HepG2 (cell line): ENCODE results near the gene DGKD. TPM values are rescaled to one million over a fixed set of nuclear protein-coding genes. Genes with fewer than 3 reads are reported as not detected.

Experiments
- ATAC-seq: fragments of 200-7000 bp; cut with Tn5 transposase; 3 replicates; pipeline ENCODE4 v1.9.1; 2020; ENCODE audit warnings: mild to moderate bottlenecking, moderate library complexity
- BruUV-seq: library from RNA; stranded (reverse); fragments of 400-500 nt; replicated peaks from 2 replicates; lab custom pipeline; 2021; lab: Mats Ljungman, UMichigan
- CTCF ChIA-PET: fragments of 300-600 bp; formaldehyde crosslinking; extraction: SDS; loops from one replicate; lab custom pipeline; 2021; ENCODE audit warnings: low total read pairs, inconsistent platforms, low intra/inter-chr PET ratio; lab: Yijun Ruan, JAX
- POLR2A ChIA-PET: fragments of 350-600 bp; sonication (Branson Sonifier 250); formaldehyde crosslinking; loops from one replicate; lab custom pipeline; 2020; ENCODE audit warnings: antibody characterized with exemption, inconsistent platforms; lab: Yijun Ruan, JAX
- DNase-seq: peaks from one replicate; pipeline ENCODE4 v3.0.0-alpha.2; 2015; ENCODE audit warnings: low spot score
- FAIRE-seq: peaks from 3 replicates; lab custom pipeline; 2011; peaks lifted over from hg19 to GRCh38; lab: Jason Lieb, UNC
- H2AFZ ChIP-seq: one replicate; pipeline ENCODE4 v1.6.1; 2011; ENCODE audit warnings: low read length, inconsistent platforms
- H3K27ac ChIP-seq: fragments of 300-600 bp; 3 replicates; pipeline ENCODE4 v1.8.0; 2011; ENCODE audit warnings: mixed run types, mild to moderate bottlenecking, mixed read lengths, low read length, inconsistent platforms; ENCODE audit not compliant: insufficient read depth; ENCODE audit errors: extremely low read length
- H3K27me3 ChIP-seq, 2 experiments: fragments of 200-600 bp in 1 of 2; 2 replicates in 1 of 2; 3 replicates in 1 of 2; pipeline versions ENCODE4 v1.6.0 to v1.8.0; 2011; ENCODE audit warnings: low read length in 2 of 2, mild to moderate bottlenecking in 2 of 2, moderate library complexity in 2 of 2, inconsistent platforms in 1 of 2; ENCODE audit not compliant: insufficient read depth in 2 of 2, control insufficient read depth in 1 of 2
- H3K36me3 ChIP-seq, 2 experiments: fragments of 200-600 bp in 1 of 2; replicated peaks in 1 of 2; 2 replicates in 1 of 2; 3 replicates in 1 of 2; pipeline versions ENCODE4 v1.5.1 to v1.8.0; 2011; ENCODE audit warnings: low read length in 2 of 2, inconsistent platforms in 1 of 2; ENCODE audit not compliant: insufficient read depth in 2 of 2, control insufficient read depth in 1 of 2
- H3K4me1 ChIP-seq: 2 replicates; pipeline ENCODE4 v1.5.1; 2012; ENCODE audit warnings: low read length, inconsistent platforms; ENCODE audit not compliant: insufficient read depth
- H3K4me2 ChIP-seq: 2 replicates; pipeline ENCODE4 v1.6.0; 2011; ENCODE audit warnings: low read depth, low read length, inconsistent platforms
- H3K4me3 ChIP-seq, 3 experiments: fragments of 200-600 bp in 1 of 3; sonication (generic), shearing (Covaris generic) in 1 of 3; replicated peaks in 1 of 3; 2 replicates each; pipeline ENCODE4 v1.5.1; 2011 to 2016; ENCODE audit warnings: low read length in 3 of 3, inconsistent platforms in 2 of 3, low read depth in 2 of 3, mild to moderate bottlenecking in 2 of 3, control low read depth in 1 of 3, mixed read lengths in 1 of 3; ENCODE audit not compliant: insufficient read depth in 1 of 3
- H3K79me2 ChIP-seq: one replicate; pipeline ENCODE4 v1.6.1; 2011; ENCODE audit warnings: low read length, inconsistent platforms; ENCODE audit not compliant: insufficient read depth
- H3K9ac ChIP-seq: 2 replicates; pipeline ENCODE4 v1.6.0; 2011; ENCODE audit warnings: mild to moderate bottlenecking, low read depth, low read length, inconsistent platforms; ENCODE audit not compliant: insufficient read depth
- H3K9me3 ChIP-seq: 2 replicates; pipeline ENCODE4 v1.5.1; 2012; ENCODE audit warnings: mild to moderate bottlenecking, low read length
- H4K20me1 ChIP-seq: 2 replicates; pipeline ENCODE4 v1.6.0; 2011; ENCODE audit warnings: inconsistent platforms, mild to moderate bottlenecking, low read length, moderate library complexity; ENCODE audit not compliant: insufficient read depth
- FOXP1 ChIP-seq, 2 experiments: fragments of 450-650 bp in 1 of 2; IDR thresholded peaks; 2 replicates each; pipeline ENCODE4 v1.6.1; 2017 to 2018; ENCODE audit warnings: antibody characterized with exemption in 1 of 2
- TOPORS ChIP-seq: sonication (generic); formaldehyde crosslinking; IDR thresholded peaks from 2 replicates; pipeline ENCODE4 v1.8.0; 2023; ENCODE audit warnings: mild to moderate bottlenecking, missing genetic modification reagents
- WGBS: methylation state at CpG from one replicate; pipeline ENCODE4 v1.1.6; 2017; ENCODE audit warnings: low lambda C conversion rate; 5-methylcytosine and 5-hydroxymethylcytosine counted together
- in situ Hi-C: cut with HindIII; loops from 2 replicates; pipeline ENCODE4 v1.10.0; 2017; ENCODE audit warnings: low pct_unique_long_range_greater_than_20kb; ENCODE audit not compliant: extremely low pct_ligation_motif_present
- intact Hi-C: fragments of 100-400 bp; cut with micrococcal nuclease; formaldehyde crosslinking; loops from one replicate; pipeline ENCODE4 v1.10.0; 2022; ENCODE audit not compliant: unreplicated experiment
- polyA plus RNA-seq, 8 experiments: library from polyadenylated mRNA; depleted of rRNA in 3 of 8; stranded (reverse) in 7 of 8; unstranded in 1 of 8; fragments of >200 nt; fragmentation: Illumina TruSeq in 4 of 8; extraction: Trizol in 4 of 8; gene quantifications; 2 replicates each; pipeline versions ENCODE4 v1.2.1 to v1.2.3, GENCODE V29; 2011 to 2016; ENCODE audit warnings: low read depth in 4 of 8, missing spikeins in 1 of 8, mixed read lengths in 1 of 8; ENCODE audit not compliant: insufficient read depth in 1 of 8
- total RNA-seq, 5 experiments: library from RNA; depleted of rRNA; stranded (reverse); fragments of >200 nt; fragmentation: Illumina TruSeq; extraction: Trizol; gene quantifications; 2 replicates each; pipeline ENCODE4 v1.2.3, GENCODE V29; 2016; ENCODE audit warnings: low read depth in 1 of 5
- TF ChIP-seq, protein P1 (sequence below): sonication (generic); formaldehyde crosslinking; conservative IDR thresholded peaks from 2 replicates; pipeline ENCODE4 v1.8.1; 2023; ENCODE audit warnings: missing genetic modification reagents

The DGKD gene
- total and polyA plus RNA-seq, 2 of the 13 experiments (the other 11 are each of a cell fraction or from before 2014, with no cell fraction given): 24.5 to 33.2 TPM

DNA sequence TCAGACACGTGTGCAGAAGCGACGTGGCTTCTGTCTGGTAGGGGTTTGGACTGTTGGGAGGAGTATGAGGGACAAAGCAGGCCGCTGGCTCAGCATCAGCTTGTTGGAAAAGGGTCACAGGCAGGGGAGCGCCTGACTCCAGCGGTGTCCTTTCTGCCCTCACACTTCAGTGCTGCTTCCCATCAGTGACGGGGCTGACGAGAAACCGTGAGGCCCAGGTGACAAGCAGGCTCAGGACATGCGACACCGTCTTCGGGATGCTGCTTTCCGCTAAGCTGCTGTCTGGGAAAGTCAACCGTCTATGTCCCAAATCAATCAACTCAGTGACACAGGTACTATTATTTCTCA is 121.7 kb downstream of the DGKD start:
- POLR2A ChIA-PET: no interaction called here
- DNase-seq: no peak
- Histone ChIP-seq H3K4me1 (no peaks in the 10 kb centered on the region), H3K27me3 (no peaks in the 10 kb centered on the region), H4K20me1 (no peaks in the 10 kb centered on the region), H3K27ac (no peak overlapping the region), H2AFZ (no peak overlapping the region), H3K4me3 (no peak overlapping the region), H3K79me2 (no peaks in the 10 kb centered on the region), H3K4me2 (no peak overlapping the region), H3K9ac (no peak overlapping the region), H3K36me3 (peaks cover 10% of the 10 kb centered on the region in 2 experiments; a peak in 3 of 5 replicates), H3K9me3 (no peaks in the 10 kb centered on the region)
- CTCF ChIA-PET: no interaction called here
- in situ Hi-C loops (no loop called here), intact Hi-C loops (no loop called here)
- no peak for TF ChIP-seq FOXP1 (IDR thresholded peaks at IDR 0.05)
- TF ChIP-seq FOXP1 (CRISPR knock-in tag; IDR thresholded peaks at IDR 0.05): no peak
- ATAC-seq: no peak
- FAIRE-seq: no peak
- WGBS: 97% methylated on average over 14 of the region's 14 CpGs
- no TSS peak for BruUV-seq

DNA sequence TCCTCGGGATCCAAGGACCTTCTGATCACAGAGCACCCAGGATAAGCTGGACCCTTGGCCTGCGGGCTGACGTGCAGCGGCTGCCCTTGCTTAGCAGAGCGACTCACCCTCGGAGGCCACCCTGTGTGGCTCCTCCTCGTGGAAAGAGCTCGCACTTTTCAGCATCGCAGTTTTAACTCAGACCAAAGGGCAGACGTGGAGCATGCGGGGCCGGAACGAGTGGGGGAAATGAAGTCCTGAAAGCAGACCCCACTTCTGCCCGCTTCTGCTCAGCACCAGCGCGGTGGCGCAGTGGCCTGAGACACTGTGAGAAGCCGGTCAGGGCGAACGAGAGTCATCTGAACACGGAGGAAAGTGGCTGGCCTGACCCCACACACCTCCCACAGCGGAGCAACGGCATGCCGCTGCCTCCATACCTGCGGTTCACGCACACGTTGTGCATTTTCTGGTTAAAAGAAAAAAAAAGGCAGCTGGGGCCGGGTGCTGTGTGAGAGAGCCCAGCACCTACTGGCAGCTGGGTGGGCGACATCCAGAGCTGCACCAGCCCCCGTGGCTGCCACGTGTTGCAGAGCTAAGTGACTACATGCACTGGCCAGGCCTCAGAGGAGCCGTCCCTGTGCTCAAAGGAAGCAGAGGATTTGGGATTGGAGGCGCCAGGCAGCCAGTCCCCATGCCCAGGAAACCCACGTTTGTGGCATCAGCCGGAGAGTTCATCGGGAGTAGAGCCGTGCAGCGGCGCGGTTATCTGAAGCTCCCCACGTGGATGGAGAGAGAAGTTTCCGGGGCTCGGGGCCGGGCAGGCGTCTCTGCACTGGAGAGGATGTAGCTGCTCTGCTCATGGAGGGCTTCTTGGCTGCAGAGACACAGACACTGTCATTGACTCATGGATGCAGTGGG is 122.6 kb downstream of the DGKD start:
- in situ Hi-C loops: no loop called here
- no peak for DNase-seq
- no peak overlapping the region for H3K4me2 ChIP-seq

More for the DNA sequence above, 122.6 kb downstream of the DGKD start:
- TF ChIP-seq, protein P1, sequence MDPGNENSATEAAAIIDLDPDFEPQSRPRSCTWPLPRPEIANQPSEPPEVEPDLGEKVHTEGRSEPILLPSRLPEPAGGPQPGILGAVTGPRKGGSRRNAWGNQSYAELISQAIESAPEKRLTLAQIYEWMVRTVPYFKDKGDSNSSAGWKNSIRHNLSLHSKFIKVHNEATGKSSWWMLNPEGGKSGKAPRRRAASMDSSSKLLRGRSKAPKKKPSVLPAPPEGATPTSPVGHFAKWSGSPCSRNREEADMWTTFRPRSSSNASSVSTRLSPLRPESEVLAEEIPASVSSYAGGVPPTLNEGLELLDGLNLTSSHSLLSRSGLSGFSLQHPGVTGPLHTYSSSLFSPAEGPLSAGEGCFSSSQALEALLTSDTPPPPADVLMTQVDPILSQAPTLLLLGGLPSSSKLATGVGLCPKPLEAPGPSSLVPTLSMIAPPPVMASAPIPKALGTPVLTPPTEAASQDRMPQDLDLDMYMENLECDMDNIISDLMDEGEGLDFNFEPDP: 0 out of 2 replicates have a peak, but pooled peaks have one; percentile 29
- no peak for TF ChIP-seq TOPORS (CRISPR knock-in tag)
- no peak overlapping the region for H2AFZ ChIP-seq
- no peak overlapping the region for H3K27ac ChIP-seq
- BruUV-seq: no TSS peak
- H3K79me2 ChIP-seq: no peaks in the 10 kb centered on the region
- intact Hi-C loops: no loop called here
- FAIRE-seq: no peak
- H3K36me3 ChIP-seq: peaks cover 12 to 14% of the 10 kb centered on the region in 2 experiments; a peak in 4 of 5 replicates
- no peak overlapping the region for H3K4me3 ChIP-seq
- no peaks in the 10 kb centered on the region for H3K9me3 ChIP-seq
- peak; percentile 3; the same call in 2 of the 3 replicates for ATAC-seq
- POLR2A ChIA-PET: no interaction called here
- H3K4me1 ChIP-seq: no peaks in the 10 kb centered on the region
- H3K27me3 ChIP-seq: no peaks in the 10 kb centered on the region
- CTCF ChIA-PET: no interaction called here
- 95% methylated on average over 45 of the region's 45 CpGs for WGBS
- no peak overlapping the region for H3K9ac ChIP-seq
- H4K20me1 ChIP-seq: no peaks in the 10 kb centered on the region
